GM19240 (cell line): ENCODE measurements around the gene GPR26.
"Not testable (repeated sequence)": the region's sequence is repeated elsewhere in the genome, so short reads cannot be mapped to it uniquely, and the experiment has no call there.

Source experiments
- DNase-seq: peaks from one replicate; pipeline ENCODE4 v3.0.0; 2011; ENCODE audit warnings: low spot score; ENCODE audit not compliant: insufficient read length

The GPR26 gene

GRCh38 chr10:123706236-123706635 is 40.1 kb downstream of the GPR26 start:
- no peak for DNase-seq

- DNase-seq: no peak
Observed at GRCh38 chr10:123715546-123715945, 49.4 kb downstream of the GPR26 start.

DNA sequence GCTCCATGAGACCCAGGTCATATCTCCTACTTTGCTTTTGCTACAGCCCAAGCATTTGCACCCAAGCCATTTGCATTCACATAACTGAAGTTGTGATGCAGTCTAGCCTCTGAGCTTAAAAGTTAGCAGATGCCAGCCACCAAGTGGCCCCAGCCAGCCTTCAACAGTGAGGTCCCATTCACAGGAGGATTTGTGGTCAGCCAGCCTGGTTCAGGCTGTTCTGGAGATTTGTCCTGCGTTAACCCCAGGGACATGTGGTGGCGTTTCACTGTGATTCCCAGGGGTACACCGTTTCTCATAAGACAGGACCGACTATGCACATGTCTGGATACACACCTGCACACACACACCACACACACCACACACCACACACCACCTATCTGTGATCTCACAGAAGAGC is 51.2 kb downstream of the GPR26 start:
- DNase-seq: no peak

DNA sequence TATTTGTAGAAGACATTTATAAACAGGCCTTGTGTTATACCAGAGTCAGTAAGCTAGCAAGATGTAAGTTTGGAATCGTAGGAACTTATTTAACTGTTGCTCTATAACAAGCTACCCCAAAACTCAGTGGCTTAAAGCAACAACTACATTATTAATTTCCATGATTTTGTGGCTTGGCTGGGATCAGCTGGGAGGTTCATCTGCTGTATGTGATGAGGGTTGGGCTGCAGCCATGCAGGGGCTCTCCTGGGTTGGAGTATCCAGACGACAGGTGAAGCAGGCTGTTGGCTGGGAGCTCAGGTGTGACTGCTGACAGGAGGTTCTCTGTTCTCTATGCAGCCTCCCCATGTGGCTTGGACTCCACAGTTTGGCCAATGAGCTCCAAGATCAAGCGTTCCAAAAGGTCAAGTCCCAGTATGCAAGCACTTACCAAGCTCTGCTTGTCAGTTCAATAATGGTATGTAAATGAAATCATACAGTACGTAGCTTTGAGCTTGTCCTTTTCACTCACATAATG is 52.4 kb downstream of the GPR26 start:
- no peak for DNase-seq

DNA sequence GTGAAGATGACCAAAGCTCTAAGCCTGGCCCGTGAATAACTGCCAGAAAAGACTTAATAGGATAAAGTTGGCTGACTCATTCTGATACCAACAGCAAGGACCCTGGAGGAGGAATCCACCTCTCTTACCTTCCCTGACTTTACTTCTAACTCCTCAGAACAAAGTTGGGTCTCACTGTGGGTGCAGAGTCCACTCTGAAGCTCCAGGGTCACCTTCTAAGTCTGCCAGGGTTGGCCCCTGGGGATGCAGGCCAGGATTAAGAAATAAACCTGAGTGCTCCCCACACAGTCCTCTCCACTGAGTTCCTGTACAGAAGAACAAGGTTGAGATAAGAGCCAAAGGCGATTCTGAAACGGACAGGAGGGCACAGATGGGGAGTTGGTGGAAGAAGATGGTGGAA is 54.4 kb downstream of the GPR26 start:
- no peak for DNase-seq

GRCh38 chr10:123721441-123722049 is 55.4 kb downstream of the GPR26 start:
- no peak for DNase-seq

DNA sequence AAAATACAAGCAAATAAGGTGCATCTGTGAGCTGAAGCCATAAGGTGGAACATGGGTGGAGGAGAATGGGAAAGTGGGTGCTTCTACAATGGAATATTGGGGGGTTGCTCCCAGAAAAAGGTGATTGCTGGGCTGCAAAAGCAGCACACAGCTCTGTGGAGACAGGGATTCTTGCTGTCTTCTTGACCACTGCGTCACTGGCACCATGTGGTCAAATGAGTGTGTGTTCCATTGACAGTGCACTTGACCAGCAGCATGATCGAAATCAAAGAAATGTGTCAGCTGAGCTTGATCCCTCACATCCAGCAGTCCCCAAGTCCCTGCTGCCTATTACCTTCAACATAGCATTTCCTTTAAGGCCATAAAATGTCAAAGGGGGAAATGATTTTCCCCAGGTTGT is 56.2 kb downstream of the GPR26 start:
- DNase-seq: no peak

DNA sequence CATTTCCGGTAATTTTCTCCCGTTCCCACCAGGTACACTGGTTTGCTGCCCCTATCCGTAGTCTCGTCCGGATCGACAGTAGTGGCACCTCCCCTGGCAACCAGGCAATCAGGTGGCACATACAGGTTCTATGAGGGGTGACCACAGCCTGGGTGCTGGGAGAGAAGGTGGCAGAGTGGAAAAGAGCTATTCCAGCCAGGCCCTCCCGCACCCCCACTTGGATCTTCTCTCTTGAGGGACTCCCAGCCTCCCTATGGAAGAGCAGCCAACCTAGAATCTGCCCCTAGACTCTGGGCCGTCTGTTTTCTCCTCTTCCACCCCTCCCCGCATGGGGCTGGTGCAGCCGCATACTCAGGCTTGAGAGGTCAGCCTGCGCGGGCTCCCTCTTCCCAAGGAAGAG is 58.6 kb downstream of the GPR26 start:
- DNase-seq: no peak

DNA sequence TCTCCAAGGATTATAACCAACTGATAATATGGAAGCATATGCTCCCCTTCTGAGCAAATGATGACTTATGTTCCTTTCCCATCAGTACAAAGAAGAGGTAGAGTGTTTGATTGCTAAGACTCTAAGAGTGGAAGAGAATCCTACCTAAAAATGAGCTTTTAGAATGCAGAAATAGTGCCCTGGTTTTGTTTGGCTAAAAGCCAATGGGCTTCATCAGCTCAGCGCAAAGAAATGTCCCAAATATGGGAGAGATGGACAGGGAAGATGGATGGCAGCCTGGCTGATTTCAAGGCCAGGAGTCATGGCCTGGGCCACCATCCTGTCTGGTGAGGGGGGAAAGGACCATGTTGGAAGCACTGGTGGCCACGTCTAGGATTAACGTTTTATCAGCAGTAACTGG is 60.2 kb downstream of the GPR26 start:
- DNase-seq: no peak

GRCh38 chr10:123726836-123727235 is 60.7 kb downstream of the GPR26 start:
- no peak for DNase-seq

DNA sequence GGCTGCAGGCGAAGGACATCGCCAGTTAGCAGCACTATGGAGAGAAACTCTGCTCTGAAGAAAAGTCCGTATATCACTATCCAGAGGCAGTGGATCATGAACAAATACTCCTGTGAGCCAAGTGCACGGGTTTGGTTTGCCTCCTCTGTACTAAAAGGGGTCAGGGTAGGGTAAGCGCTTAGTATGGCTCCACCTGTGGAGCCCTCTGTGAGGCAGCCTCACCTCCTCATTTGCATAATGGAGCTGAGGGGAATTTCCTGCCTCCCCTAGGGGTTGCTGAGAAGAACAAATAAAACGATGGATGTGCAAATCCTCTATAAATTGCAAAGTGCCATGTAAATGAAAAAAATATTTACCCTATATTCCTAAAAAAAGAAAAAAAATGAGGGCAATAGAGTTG is 63.4 kb downstream of the GPR26 start:
- DNase-seq: no peak

DNA sequence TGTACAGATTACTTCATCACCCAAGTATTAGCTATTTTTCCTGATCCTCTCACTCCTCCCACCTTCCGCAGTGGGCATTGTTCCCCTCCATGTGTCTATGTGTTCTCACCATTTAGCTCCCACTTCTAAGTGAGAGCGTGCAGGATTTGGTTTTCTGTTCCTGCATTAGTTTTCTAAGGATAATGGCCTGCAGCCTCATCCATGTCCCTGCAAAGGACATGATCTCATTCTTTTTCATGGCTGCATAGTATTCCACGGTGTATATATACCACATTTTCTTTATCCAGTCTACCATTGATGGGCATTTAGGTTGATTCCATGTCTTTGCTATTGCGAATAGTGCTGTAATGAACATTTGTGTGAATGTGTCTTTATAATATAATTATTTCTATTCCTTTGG is 70.8 kb downstream of the GPR26 start:
- DNase-seq: not testable (repeated sequence)

- DNase-seq: no peak
Observed at GRCh38 chr10:123741146-123741545, 75.0 kb downstream of the GPR26 start.

DNA sequence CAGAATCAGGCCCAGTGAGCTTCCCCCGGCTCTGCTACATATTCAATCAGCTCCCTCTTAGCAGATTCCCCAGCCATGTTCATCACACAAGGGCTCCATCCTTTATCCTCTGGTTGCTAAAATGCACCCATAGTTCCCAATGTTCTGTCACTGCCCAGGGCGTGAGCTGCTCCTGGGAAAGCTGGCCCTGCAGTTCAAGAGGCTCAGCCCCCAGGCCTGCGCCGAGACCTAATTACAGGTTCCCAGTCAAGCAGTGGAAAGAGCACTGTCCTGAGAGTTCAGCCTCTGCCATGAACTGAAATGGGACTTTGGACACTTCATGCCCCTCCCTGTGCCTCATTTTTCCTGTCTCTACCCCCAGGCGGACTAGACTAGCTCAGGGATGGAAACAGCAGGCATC is 75.6 kb downstream of the GPR26 start:
- no peak for DNase-seq

GRCh38 chr10:123742751-123743440 is 76.7 kb downstream of the GPR26 start:
- no peak for DNase-seq

DNA sequence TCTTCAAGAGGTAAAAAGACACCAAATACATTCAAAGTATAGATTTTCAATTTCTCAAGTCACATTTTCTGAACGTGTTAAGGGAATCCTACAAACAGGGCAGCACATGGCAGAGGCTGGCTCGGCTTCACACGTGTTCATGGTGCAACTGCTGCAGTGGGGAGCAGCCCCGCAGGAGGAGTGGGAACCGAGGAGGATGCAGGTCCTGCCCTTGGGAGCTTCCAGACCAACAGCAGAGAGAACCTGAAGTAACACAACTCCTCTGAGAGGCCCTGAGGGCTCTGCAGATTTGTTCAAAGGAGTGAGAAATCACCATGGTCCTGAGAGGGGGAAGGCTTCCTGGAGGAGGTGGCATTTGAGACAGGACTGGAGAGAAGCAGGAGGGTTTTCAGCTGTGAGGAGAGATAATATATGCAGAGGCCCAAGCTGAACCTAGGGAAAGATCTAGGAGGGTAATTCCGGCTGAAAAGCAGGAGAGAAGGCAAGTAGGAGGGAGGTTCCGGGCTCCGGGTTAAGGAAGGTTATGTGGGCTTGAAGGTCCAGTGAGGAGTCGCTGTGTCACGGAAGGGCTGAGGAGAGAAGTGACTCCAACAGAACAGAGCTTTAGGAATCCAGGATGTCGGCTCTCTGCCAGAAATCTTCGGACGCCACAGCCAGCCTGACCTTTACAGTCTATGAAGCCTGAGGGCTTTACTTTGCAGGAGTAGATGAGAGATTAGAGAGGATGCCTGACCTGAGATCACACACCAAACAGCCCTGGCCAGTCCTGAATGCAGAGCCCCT is 77.5 kb downstream of the GPR26 start:
- DNase-seq: no peak

DNA sequence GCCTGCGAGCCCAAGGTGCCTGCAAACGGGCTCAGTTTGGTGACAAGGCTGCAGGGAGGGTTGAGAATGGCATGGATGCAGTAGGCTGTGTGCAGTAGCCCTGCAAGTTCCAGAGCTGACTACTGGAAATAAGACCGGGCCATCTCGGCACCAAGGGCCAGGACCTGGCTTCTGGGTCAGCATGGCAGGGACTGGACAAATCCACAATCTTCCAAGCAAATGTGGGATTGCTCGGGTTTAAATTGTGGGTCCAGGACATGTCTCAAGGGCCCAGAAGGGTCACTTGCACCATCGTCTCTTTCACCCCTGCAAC is 78.0 kb downstream of the GPR26 start:
- no peak for DNase-seq
